GM19328 (cell line): Measurements from ENCODE around the gene CHAC1.
A peak's percentile ranks its signal among the peaks of the same experiment; 100 is the strongest.

ENCODE experiments used
- ATAC-seq: cut with Tn5 transposase; IDR thresholded peaks from one replicate; pipeline ENCODE4 v1.9.1; 2021; ENCODE audit warnings: mild to moderate bottlenecking, moderate library complexity; ENCODE audit not compliant: unreplicated experiment

Gene CHAC1, protein sequence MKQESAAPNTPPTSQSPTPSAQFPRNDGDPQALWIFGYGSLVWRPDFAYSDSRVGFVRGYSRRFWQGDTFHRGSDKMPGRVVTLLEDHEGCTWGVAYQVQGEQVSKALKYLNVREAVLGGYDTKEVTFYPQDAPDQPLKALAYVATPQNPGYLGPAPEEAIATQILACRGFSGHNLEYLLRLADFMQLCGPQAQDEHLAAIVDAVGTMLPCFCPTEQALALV

DNA sequence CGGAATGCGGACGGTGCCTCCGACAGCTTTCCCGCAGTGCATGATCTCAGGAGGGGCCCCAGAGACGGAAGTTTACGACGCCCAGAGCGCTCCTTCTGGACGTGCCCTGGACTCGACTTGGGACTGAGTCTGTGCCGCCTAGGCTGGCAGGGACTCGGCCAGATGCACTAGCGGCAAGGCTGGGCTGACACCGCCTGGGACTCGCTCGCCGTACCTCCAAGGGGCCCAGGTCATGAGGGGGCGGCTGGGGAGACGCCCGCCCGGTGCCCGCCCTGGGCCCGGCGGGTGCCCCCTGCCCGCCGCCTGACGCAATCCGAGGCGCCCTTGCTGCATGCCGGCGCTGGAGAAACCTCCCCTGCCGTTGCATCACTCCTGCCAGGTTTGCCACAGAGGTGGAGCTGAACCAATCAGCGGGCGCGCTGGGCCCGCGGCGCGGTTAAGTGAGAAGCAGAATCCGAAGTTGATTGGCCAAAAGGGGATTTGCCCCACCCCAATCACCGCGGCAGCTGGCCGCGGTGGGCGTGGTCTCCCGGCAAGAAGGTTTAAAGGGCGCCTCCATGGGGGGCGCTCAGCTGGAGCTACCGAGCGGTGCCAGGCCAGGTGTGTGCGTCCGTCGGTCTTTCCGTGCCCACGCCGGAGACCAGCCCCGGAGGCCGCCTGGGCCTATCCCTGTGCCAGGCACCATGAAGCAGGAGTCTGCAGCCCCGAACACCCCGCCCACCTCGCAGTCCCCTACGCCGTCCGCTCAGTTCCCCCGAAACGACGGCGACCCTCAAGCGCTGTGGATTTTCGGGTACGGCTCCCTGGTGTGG lies at the start of gene CHAC1:
Gene CHAC1, plus strand, starts transcription at position 571 of the 812 bp plus-strand sequence. Its CDS starts 113 bp downstream, at position 684.
- peak; percentile 87 for ATAC-seq

GRCh38 chr15:40904552-40905201 lies 48.6 kb upstream of the CHAC1 start:
- ATAC-seq = no peak

GRCh38 chr15:40906091-40906990 lies 46.9 kb upstream of the CHAC1 start:
- peak; percentile 63 for ATAC-seq

DNA sequence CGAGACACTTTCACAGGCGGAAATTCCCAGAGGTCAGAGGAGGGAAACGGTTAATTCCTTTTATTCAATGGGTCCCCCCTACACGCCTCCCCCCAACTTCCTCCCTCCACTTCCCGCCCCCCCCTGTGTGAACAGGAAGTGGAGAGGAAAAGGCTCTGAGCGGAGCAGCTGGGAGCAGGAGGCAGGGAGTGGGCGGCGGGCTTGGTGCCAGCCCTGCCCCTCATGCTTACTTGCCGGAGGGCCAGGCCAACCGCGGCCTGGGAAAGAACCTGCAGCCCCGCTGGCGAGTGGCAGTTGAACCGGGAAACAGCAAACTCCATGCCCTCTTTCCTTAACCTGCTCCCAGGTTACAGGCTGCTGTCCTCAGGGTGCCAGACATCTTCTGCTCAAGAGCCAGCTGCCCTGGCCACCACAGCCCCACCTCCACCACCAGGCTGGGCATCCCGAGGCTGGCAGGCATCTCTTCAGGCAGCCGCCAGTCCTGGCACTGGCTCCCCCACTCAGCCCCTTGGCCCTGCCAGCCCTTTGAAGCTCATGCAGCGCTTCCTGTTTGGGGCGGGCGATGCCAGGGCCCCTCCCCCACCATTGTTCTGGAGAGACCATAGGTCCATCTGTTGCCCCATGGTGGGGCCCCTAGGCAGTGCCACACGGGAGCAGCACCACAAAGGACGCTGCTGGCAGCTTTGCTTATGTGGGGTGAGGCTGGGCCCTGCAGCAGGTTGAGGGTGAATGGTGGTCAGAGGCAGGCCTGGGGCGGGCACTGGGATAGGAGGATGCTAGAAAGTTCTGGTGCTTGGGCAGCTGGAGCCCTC lies 46.1 kb upstream of the CHAC1 start:
- ATAC-seq = no peak

DNA sequence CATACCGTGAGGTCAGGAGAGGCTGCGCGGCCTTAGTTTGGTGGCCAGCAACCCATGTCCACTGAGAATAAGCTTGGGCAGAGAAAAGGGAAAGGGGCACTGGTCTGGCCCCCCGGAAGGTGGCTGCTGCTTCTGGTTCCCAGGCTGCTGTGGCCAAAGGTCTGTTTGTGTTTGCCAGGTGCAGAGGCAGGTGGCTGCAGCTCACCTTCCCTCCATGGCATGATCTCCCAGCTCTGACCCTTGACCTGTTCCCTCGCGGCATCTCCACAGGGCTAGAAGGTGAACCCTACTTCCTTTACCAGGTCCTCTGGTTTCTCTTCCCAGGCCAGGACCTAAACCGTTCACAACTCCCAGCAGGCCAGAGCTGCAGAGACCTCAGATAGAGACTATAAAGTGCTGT lies 45.2 kb upstream of the CHAC1 start:
- ATAC-seq = no peak

- no peak for ATAC-seq
Measured at GRCh38 chr15:40909662-40910630, 43.3 kb upstream of the CHAC1 start.

GRCh38 chr15:40911141-40911540 lies 42.1 kb upstream of the CHAC1 start:
- ATAC-seq = no peak

DNA sequence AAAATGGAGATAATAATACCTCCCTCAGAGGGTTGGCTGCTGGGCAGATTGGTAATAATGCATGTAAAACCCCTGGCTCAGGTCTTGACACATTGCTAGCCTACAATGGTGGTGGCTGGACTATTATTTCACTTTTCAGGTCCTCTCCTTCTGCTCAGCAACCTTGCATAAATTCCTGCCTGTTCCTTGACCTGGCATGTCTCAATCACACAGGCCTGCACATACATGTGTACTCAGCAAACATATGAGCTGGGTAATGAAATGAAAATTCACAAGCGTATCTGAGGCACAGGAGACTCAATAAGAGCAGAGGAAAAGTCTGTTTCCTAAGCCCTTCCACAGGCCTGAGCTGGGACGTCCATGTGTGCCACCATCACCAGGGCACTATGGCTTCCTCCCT lies 41.6 kb upstream of the CHAC1 start:
- no peak for ATAC-seq

- no peak for ATAC-seq
Measured at GRCh38 chr15:40912478-40912877, 40.8 kb upstream of the CHAC1 start.

DNA sequence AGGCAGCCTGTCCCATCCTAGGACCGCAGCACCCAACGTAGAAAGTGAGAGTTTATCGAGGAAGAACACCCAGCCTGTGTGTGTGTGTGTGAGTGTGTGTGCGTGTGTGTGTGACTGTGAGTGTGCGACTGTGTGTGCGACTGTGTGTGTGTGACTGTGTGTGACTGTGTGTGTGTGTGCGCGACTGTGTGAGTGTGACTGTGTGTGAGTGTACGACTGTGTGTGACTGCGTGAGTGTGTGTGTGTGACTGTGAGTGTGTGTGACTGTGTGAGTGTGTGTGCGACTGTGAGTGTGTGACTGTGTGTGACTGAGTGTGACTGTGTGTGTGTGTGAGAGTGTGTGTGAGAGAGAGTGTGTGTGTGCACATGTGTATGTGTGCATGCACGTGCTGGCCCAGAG lies 39.3 kb upstream of the CHAC1 start:
- no peak for ATAC-seq

- no peak for ATAC-seq
Measured at GRCh38 chr15:40914486-40914885, 38.8 kb upstream of the CHAC1 start.

DNA sequence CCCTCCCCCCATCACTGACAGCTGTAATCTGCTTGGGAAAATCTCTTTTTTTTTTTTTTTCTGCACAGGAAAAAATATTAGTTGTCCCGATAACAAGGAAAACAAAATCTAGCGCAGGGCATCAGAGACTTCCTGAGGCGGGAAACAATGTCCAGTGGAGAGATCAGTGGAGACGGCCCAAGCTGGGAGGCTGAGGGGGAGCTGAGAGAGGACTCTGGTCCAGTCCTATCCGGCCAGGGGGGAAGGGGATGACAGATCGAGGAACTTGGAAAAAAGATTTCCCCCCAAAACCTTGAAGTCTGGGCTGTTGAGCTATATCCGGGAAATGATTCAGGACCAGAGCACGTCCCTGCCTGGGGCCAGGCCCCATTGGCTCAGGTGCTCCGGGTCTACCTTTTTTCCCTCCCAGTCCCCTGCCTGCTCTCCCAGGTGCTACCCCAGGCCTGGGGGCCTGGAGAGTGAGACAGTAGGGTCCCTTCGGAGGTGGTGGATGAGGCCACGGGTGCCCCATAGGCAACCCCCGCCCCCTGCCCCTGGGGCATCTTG lies 38.1 kb upstream of the CHAC1 start:
- no peak for ATAC-seq

DNA sequence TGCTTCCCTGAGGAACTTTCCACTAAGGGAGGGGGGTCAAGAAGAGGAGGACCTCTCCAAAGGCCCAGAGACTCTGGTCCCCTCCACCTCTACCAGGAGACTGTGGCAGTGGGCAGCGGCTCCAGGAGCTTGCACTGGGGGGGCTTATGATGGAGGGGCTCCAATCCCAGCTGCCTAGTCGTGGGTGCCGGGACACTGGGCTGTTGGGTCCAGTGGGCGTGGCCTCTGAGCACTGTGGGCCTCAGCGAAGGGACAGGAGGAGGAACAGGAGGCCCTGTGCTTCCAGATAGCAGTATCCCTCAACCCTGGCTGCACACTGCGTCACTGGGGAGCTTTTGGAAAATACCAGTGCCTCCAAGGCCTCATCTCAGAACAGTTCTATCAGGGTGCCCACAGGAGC lies 37.6 kb upstream of the CHAC1 start:
- no peak for ATAC-seq

GRCh38 chr15:40917585-40917984 lies 35.7 kb upstream of the CHAC1 start:
- no peak for ATAC-seq

DNA sequence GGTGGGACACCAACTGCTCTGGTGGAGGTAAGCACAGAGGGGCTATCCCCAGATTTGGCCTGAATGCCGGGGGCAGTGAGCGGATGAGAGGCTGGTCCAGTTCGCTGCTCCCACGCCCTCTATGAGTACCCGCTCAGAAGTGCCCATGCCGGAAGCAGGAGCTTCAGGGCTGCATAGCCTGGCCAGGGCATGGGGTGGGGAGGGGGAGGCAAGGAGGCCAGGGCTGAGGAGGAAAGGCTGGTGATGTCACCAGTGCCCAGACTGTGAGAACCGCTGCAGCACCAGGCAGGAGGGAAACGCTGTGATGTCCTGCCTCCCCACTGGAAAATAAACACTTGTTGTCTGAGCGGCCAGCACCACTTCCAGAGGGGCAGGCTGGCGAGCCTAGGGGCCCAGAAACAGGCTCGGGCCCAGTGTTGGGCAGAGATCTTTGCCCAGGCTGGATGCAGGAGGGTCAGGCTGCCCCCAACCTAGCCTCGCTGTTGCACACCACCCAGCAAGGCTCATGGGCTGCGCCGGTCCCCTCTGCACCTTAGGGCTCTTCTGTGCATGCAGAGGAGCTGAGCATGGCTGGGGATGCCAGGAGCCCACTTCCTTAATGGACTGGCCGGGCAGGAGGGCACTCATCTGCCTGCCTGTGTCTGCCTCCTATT lies 35.0 kb upstream of the CHAC1 start:
- ATAC-seq = no peak

GRCh38 chr15:40918799-40919392 lies 34.4 kb upstream of the CHAC1 start:
- ATAC-seq = no peak

DNA sequence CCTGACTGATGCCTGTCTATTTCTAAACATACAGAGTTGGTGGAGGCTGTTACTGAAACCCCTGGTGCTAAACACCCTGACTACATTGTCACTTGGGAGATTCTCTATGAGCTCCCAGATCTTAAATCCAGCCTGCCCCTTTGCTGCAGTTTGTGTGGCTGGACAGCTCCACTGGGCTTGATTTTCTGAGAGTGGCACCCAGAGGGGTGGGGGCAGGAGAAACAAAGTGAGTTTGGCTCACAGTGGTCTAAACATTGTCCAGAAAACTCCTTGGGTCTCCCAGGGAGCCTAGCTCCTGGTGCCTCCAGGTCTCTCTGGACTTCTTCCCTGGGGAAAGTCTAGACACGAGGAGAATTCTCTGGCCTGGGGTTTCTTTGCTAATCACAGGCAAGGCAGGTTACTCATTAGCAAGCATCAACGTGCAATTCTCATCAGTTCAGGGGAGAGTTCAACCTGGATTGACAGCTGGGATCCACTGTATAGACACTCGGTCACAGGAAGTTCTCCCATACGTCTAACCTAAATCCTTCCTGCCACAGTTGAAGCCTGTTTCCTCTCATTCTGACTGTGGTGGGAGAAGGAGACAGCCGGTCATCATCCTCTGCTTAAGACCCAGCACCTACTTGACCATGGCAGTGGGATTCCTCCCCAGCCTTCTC lies 31.2 kb upstream of the CHAC1 start:
- ATAC-seq = no peak
